GM12878 (cell line): ENCODE measurements around the gene SPOCK1. TPM values are rescaled to one million over a fixed set of nuclear protein-coding genes. Genes with fewer than 3 reads are reported as not detected.

ENCODE experiments used
- ATAC-seq: fragments of 200-7000 bp; cut with Tn5 transposase; 3 replicates; pipeline ENCODE4 v1.9.1; 2020; ENCODE audit warnings: mild to moderate bottlenecking, moderate library complexity
- BruUV-seq: library from RNA; stranded (reverse); fragments of 400-500 nt; replicated peaks from 2 replicates; lab custom pipeline; 2021; lab: Mats Ljungman, UMichigan
- CTCF ChIA-PET: fragments of 300-600 bp; sonication (Branson Sonifier 250); formaldehyde crosslinking; extraction: SDS; loops from one replicate; lab custom pipeline; 2021; ENCODE audit warnings: inconsistent platforms; lab: Yijun Ruan, JAX
- POLR2A ChIA-PET: fragments of 350-600 bp; formaldehyde crosslinking; extraction: SDS; loops from one replicate; lab custom pipeline; 2021; ENCODE audit warnings: inconsistent platforms; lab: Charles Lee
- RAD21 ChIA-PET: fragments of 300-600 bp; sonication (Branson Sonifier 250); formaldehyde crosslinking; loops from one replicate; lab custom pipeline; 2023; ENCODE audit warnings: antibody characterized with exemption; ENCODE audit not compliant: unreplicated experiment; lab: Charles Lee
- SMC1A ChIA-PET: fragments of 300-600 bp; sonication (Branson Sonifier 250); formaldehyde crosslinking; loops from one replicate; lab custom pipeline; 2023; ENCODE audit not compliant: unreplicated experiment, uncharacterized antibody; lab: Charles Lee
- DNase-seq: peaks from one replicate; pipeline ENCODE4 v3.0.0-alpha.2; 2011; ENCODE audit warnings: low read depth, low spot score
- FAIRE-seq: peaks from 3 replicates; lab custom pipeline; 2011; peaks lifted over from hg19 to GRCh38; lab: Jason Lieb, UNC
- H2AFZ ChIP-seq: 2 replicates; pipeline ENCODE4 v1.6.0; 2011; ENCODE audit warnings: low read depth, low read length, control low read depth; ENCODE audit not compliant: control insufficient read depth
- H3K27ac ChIP-seq: 2 replicates; pipeline ENCODE4 v1.5.1; 2011; ENCODE audit warnings: control low read depth; ENCODE audit not compliant: control insufficient read depth, insufficient read depth
- H3K27me3 ChIP-seq, 2 experiments: replicated peaks in 1 of 2; 2 replicates each; pipeline versions ENCODE4 v1.6.0 to v1.6.1; 2011; ENCODE audit warnings: low read length in 1 of 2; ENCODE audit not compliant: control insufficient read depth in 2 of 2, insufficient read depth in 2 of 2
- H3K36me3 ChIP-seq, 2 experiments: 2 replicates each; pipeline ENCODE4 v1.5.1; 2011; ENCODE audit warnings: low read length in 1 of 2; ENCODE audit not compliant: control insufficient read depth in 2 of 2, insufficient read depth in 2 of 2
- H3K4me1 ChIP-seq: 2 replicates; pipeline ENCODE4 v1.6.1; 2011; ENCODE audit warnings: mild to moderate bottlenecking, low read length, moderate library complexity, mixed read lengths; ENCODE audit not compliant: control insufficient read depth, insufficient read depth
- H3K4me2 ChIP-seq: 2 replicates; pipeline ENCODE4 v1.6.0; 2011; ENCODE audit warnings: control low read depth; ENCODE audit not compliant: control insufficient read depth, insufficient read depth
- H3K4me3 ChIP-seq: fragments of 200-600 bp; sonication (generic); 2 replicates; pipeline ENCODE4 v1.5.1; 2016
- H3K79me2 ChIP-seq: 2 replicates; pipeline ENCODE4 v1.6.0; 2011; ENCODE audit warnings: low read length; ENCODE audit not compliant: control insufficient read depth, insufficient read depth
- H3K9ac ChIP-seq: 2 replicates; pipeline ENCODE4 v1.8.0; 2011; ENCODE audit warnings: low read length, control low read depth, mixed read lengths; ENCODE audit not compliant: control insufficient read depth, insufficient read depth
- H3K9me3 ChIP-seq: replicated peaks from 3 replicates; pipeline ENCODE4 v1.5.1; 2011; ENCODE audit warnings: mild to moderate bottlenecking, low read length; ENCODE audit not compliant: control insufficient read depth, insufficient read depth
- H4K20me1 ChIP-seq: 2 replicates; pipeline ENCODE4 v1.6.0; 2011; ENCODE audit not compliant: control insufficient read depth, insufficient read depth
- BRCA1 ChIP-seq: IDR thresholded peaks from 2 replicates; pipeline ENCODE4 v1.6.1; 2011; ENCODE audit warnings: low read depth, low read length, improper control_type of control experiment
- HDAC6 ChIP-seq: fragments of 200-600 bp; sonication (generic); IDR thresholded peaks from one replicate; pipeline ENCODE4 v1.8.0; 2017; ENCODE audit warnings: antibody characterized with exemption; ENCODE audit not compliant: unreplicated experiment
- POLR2AphosphoS5 ChIP-seq: IDR thresholded peaks from 2 replicates; pipeline ENCODE4 v1.6.1; 2011; ENCODE audit warnings: mild to moderate bottlenecking, low read length, inconsistent platforms
- SREBF1 ChIP-seq: IDR thresholded peaks from 2 replicates; pipeline ENCODE4 v1.6.1; 2012; ENCODE audit warnings: mild to moderate bottlenecking, low read length
- STAT1 ChIP-seq: fragments of 450-650 bp; conservative IDR thresholded peaks from 2 replicates; pipeline ENCODE4 v1.6.1; 2014; ENCODE audit warnings: antibody characterized with exemption, mild to moderate bottlenecking
- WGBS: methylation state at CpG from one replicate; pipeline ENCODE4 v1.1.6; 2016; ENCODE audit warnings: low lambda C conversion rate; ENCODE audit not compliant: insufficient replicate concordance, insufficient coverage; ENCODE audit errors: missing lambda C conversion rate; 5-methylcytosine and 5-hydroxymethylcytosine counted together
- in situ Hi-C: fragments of 300-500 bp; cut with MboI; formaldehyde crosslinking; loops from 9 replicates; pipeline ENCODE4 v1.14.3; 2018; ENCODE audit warnings: mixed read lengths
- intact Hi-C: fragments of 100-400 bp; cut with micrococcal nuclease; formaldehyde crosslinking; loops from one replicate; pipeline ENCODE4 v1.14.2; 2022; ENCODE audit not compliant: unreplicated experiment
- polyA plus RNA-seq, 11 experiments: library from polyadenylated mRNA; depleted of rRNA in 4 of 11; unstranded in 6 of 11; stranded (reverse) in 5 of 11; fragments of >200 nt; fragmentation: Nextera tagmentation in 4 of 11; fragmentation: Illumina TruSeq in 1 of 11; extraction: Ambion mirVana in 4 of 11; extraction: Trizol in 1 of 11; gene quantifications; 1 replicate in 1 of 11; 2 replicates in 10 of 11; pipeline versions ENCODE4 v1.2.1 to v1.2.3, GENCODE V29; 2011 to 2016; ENCODE audit warnings: inconsistent platforms in 2 of 11, missing spikeins in 2 of 11, low read depth in 1 of 11
- total RNA-seq, 4 experiments: library from RNA; depleted of rRNA in 3 of 4; stranded (reverse); fragments of >200 nt in 3 of 4; fragmentation: Illumina TruSeq in 1 of 4; extraction: Trizol in 1 of 4; gene quantifications; 2 replicates each; pipeline versions ENCODE4 v1.2.1 to v1.2.3, GENCODE V29; 2013 to 2021
- TF ChIP-seq, protein P1 (sequence below): fragments of 450-650 bp; IDR thresholded peaks from 2 replicates; pipeline ENCODE4 v1.6.1; 2017; ENCODE audit warnings: borderline replicate concordance
- TF ChIP-seq, protein P2 (sequence below): IDR thresholded peaks from 2 replicates; pipeline ENCODE4 v1.6.1; 2011; ENCODE audit warnings: mild to moderate bottlenecking, low read depth, low read length, moderate library complexity; ENCODE audit not compliant: insufficient replicate concordance
- TF ChIP-seq, protein P3 (sequence below): IDR thresholded peaks from 2 replicates; pipeline ENCODE4 v1.6.1; 2012; ENCODE audit warnings: low read depth, low read length, improper control_type of control experiment
- TF ChIP-seq, protein P4 (sequence below): IDR thresholded peaks from 2 replicates; pipeline ENCODE4 v1.6.1; 2011; ENCODE audit warnings: low read depth, low read length, improper control_type of control experiment, borderline replicate concordance

The SPOCK1 gene
- total and polyA plus RNA-seq, 10 of the 15 experiments (the other 5 are each of a cell fraction or from before 2014, with no cell fraction given), result 0.06 to 0.68 (median 0.25) TPM; not detected in 3

DNA sequence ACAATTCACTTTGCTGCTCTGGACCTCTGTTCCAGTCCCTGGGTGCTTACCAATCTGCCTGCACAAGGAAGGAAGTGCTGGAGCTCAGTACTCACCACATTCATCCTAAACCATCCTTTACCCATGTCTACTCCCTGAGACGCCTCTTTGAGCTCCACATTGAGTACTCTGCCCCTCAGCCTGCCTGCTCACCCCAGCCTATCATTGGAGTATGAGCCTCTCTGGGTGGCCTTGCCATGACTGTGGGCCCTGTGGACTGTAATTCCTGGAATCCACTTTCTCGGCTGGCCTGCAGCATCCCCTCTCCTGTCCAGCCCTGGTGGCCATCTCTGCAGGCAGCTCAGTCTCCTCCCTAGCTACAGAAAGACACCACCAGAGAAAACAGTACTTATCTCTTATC, 428.6 kb downstream of the SPOCK1 start:
- Histone ChIP-seq H3K36me3 (no peaks in the 10 kb centered on the region), H2AFZ (no peak overlapping the region), H3K79me2 (no peaks in the 10 kb centered on the region), H3K27me3 (no peaks in the 10 kb centered on the region; a peak in 1 of 4 replicates), H3K4me2 (no peak overlapping the region), H3K9me3 (no peaks in the 10 kb centered on the region), H3K4me1 (no peaks in the 10 kb centered on the region), H3K4me3 (no peak overlapping the region), H3K27ac (no peak overlapping the region), H3K9ac (no peak overlapping the region), H4K20me1 (no peaks in the 10 kb centered on the region)
- intact Hi-C loops (no loop called here), in situ Hi-C loops (no loop called here)
- no TSS peak for BruUV-seq
- DNase-seq (no peak), FAIRE-seq (no peak), ATAC-seq (no peak)
- SMC1A ChIA-PET, result interaction anchor here (0.6 kb wide), 1 partner anchor 33 kb away, joined by 3 read pairs; no protein-coding TSS in a partner anchor
- POLR2A ChIA-PET, result no interaction called here
- WGBS, result 20% methylated on average over 2 of the region's 2 CpGs
- RAD21 ChIA-PET, result no interaction called here
- CTCF ChIA-PET, result interaction anchor here (0.7 to 1.2 kb wide), 2 partner anchors 9 to 811 kb away, joined by 3 read pairs; no protein-coding TSS in a partner anchor
- TF ChIP-seq, protein P1, sequence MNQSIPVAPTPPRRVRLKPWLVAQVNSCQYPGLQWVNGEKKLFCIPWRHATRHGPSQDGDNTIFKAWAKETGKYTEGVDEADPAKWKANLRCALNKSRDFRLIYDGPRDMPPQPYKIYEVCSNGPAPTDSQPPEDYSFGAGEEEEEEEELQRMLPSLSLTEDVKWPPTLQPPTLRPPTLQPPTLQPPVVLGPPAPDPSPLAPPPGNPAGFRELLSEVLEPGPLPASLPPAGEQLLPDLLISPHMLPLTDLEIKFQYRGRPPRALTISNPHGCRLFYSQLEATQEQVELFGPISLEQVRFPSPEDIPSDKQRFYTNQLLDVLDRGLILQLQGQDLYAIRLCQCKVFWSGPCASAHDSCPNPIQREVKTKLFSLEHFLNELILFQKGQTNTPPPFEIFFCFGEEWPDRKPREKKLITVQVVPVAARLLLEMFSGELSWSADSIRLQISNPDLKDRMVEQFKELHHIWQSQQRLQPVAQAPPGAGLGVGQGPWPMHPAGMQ, result no peak

DNA sequence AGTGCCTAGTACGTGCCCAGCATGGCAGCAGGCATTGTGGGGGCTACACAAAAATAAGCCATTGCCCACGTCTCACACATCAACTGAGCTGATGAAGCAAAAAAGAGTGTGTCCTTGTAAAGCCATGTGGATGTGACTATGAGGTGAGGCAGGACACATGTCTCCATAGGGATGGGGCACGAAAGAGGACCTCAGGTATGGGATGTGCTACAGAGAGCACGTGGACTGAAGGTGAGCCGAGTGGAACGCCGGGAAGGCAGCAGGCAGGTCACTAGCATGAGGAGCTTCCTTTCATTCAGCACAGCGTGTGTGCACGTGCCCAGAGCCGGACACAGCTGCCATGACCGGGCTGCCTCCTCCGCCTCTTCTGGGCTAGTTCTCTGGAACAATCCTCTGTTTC, 429.8 kb downstream of the SPOCK1 start:
- Histone ChIP-seq H3K4me2 (no peak overlapping the region), H2AFZ (no peak overlapping the region), H3K27ac (no peak overlapping the region), H3K27me3 (no peaks in the 10 kb centered on the region; a peak in 1 of 4 replicates), H4K20me1 (no peaks in the 10 kb centered on the region), H3K79me2 (no peaks in the 10 kb centered on the region), H3K9ac (no peak overlapping the region), H3K36me3 (no peaks in the 10 kb centered on the region), H3K9me3 (no peaks in the 10 kb centered on the region), H3K4me3 (no peak overlapping the region), H3K4me1 (no peaks in the 10 kb centered on the region)
- in situ Hi-C loops, result no loop called here
- ChIA-PET CTCF (no interaction called here), POLR2A (no interaction called here), SMC1A (no interaction called here), RAD21 (no interaction called here)
- no peak for TF ChIP-seq HDAC6
- TF ChIP-seq, protein P2, sequence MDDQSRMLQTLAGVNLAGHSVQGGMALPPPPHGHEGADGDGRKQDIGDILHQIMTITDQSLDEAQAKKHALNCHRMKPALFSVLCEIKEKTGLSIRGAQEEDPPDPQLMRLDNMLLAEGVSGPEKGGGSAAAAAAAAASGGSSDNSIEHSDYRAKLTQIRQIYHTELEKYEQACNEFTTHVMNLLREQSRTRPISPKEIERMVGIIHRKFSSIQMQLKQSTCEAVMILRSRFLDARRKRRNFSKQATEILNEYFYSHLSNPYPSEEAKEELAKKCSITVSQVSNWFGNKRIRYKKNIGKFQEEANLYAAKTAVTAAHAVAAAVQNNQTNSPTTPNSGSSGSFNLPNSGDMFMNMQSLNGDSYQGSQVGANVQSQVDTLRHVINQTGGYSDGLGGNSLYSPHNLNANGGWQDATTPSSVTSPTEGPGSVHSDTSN, result no peak
- no peak for TF ChIP-seq STAT1
- TF ChIP-seq, protein P3, sequence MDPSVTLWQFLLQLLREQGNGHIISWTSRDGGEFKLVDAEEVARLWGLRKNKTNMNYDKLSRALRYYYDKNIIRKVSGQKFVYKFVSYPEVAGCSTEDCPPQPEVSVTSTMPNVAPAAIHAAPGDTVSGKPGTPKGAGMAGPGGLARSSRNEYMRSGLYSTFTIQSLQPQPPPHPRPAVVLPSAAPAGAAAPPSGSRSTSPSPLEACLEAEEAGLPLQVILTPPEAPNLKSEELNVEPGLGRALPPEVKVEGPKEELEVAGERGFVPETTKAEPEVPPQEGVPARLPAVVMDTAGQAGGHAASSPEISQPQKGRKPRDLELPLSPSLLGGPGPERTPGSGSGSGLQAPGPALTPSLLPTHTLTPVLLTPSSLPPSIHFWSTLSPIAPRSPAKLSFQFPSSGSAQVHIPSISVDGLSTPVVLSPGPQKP, result no peak
- TF ChIP-seq, protein P4, sequence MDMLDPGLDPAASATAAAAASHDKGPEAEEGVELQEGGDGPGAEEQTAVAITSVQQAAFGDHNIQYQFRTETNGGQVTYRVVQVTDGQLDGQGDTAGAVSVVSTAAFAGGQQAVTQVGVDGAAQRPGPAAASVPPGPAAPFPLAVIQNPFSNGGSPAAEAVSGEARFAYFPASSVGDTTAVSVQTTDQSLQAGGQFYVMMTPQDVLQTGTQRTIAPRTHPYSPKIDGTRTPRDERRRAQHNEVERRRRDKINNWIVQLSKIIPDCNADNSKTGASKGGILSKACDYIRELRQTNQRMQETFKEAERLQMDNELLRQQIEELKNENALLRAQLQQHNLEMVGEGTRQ, result no peak
- no peak for TF ChIP-seq BRCA1
- TF ChIP-seq SREBF1, result no peak
- no peak for TF ChIP-seq POLR2AphosphoS5
- no peak for FAIRE-seq
- intact Hi-C loops, result no loop called here
- no peak for DNase-seq
- BruUV-seq, result no TSS peak
- ATAC-seq, result no peak
- 50% methylated on average over 12 of the region's 12 CpGs for WGBS
